GM19193 (cell line): ENCODE results near the gene DUT.

Source experiments
- POLR2A ChIP-seq: IDR thresholded peaks from 4 replicates; pipeline ENCODE4 v1.6.1; 2011; ENCODE audit not compliant: insufficient read depth, insufficient read length; ENCODE audit errors: extremely low read depth

The DUT gene

GRCh38 chr15:48330855-48331795, at the start of gene DUT:
Gene DUT, plus strand, starts transcription at chr15:48331429. Its CDS starts 87 bp downstream, at chr15:48331516.
- TF ChIP-seq POLR2A, result peak; percentile 93

- no peak for TF ChIP-seq POLR2A
Measured at GRCh38 chr15:48281674-48282073, 49.6 kb upstream of the DUT start.

GRCh38 chr15:48282216-48282615, 49.0 kb upstream of the DUT start:
- no peak for TF ChIP-seq POLR2A

- no peak for TF ChIP-seq POLR2A
Measured at GRCh38 chr15:48283396-48284145, 47.7 kb upstream of the DUT start.

- TF ChIP-seq POLR2A, result no peak
Measured at GRCh38 chr15:48285329-48286214, 45.7 kb upstream of the DUT start.

- TF ChIP-seq POLR2A, result no peak
Measured at GRCh38 chr15:48289628-48290027, 41.6 kb upstream of the DUT start.

- no peak for TF ChIP-seq POLR2A
Measured at GRCh38 chr15:48292458-48292857, 38.8 kb upstream of the DUT start.

- TF ChIP-seq POLR2A, result no peak
Measured at GRCh38 chr15:48297668-48298067, 33.6 kb upstream of the DUT start.

- no peak for TF ChIP-seq POLR2A
Measured at GRCh38 chr15:48298914-48299313, 32.3 kb upstream of the DUT start.

GRCh38 chr15:48300038-48300437, 31.2 kb upstream of the DUT start:
- no peak for TF ChIP-seq POLR2A

- TF ChIP-seq POLR2A, result no peak
Measured at GRCh38 chr15:48304398-48304797, 26.8 kb upstream of the DUT start.

- no peak for TF ChIP-seq POLR2A
Measured at GRCh38 chr15:48306639-48307038, 24.6 kb upstream of the DUT start.

- TF ChIP-seq POLR2A, result no peak
Measured at GRCh38 chr15:48307586-48307985, 23.6 kb upstream of the DUT start.

GRCh38 chr15:48309740-48310139, 21.5 kb upstream of the DUT start:
- TF ChIP-seq POLR2A, result no peak

- no peak for TF ChIP-seq POLR2A
Measured at GRCh38 chr15:48313216-48313615, 18.0 kb upstream of the DUT start.
